ENCODE results near the gene DNAJC17. TPM values are rescaled to one million over a fixed set of nuclear protein-coding genes. Genes with fewer than 3 reads are reported as not detected.

DNAJC17 gene
- total RNA-seq, 3 donors from 2014 or later (not counting 1 experiment from before 2014, with no cell fraction given): 36.2 to 64.9 (median 50.0) TPM

DNA sequence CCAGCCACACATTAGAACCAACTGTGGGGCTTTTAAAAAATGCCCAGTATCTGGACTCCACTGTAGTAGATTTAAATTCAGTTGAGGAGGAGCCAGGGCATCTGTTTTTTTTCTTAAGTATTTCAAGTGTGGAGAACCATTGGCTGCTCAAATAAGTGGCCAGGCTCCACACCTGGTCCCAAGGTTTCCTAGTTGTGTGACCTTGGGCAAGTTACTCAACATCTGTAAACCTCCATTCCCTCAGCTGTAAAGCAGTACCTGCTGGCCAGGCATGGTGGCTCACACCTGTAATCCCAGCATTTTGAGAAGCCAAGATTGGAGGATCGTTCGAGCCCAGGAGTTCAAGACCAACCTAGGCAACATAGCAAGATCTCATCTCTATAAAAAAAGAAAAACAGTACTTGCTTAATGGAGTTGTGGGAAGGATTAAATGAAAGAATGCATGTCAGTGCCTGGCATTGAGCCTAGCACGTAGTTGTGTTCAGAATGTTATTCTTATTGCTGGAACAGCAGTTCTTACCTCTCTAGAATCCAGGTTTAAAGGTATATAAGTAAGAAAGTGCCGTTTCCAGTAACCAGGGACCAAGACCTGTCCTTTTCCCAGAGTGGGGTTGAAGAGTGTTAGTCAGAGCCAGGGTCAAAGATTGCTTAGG is 19.3 kb upstream of the DNAJC17 start:
- Histone ChIP-seq H3K9me3 (ENCODE audit: control insufficient read depth, insufficient read depth, low read length) (no peaks in the 10 kb centered on the region), H3K27ac (ENCODE audit: low read length) (no peak overlapping the region), H3K27me3 (ENCODE audit: control insufficient read depth, insufficient read depth, low read length) (no peaks in the 10 kb centered on the region), H3K4me1 (ENCODE audit: control insufficient read depth, insufficient read depth, low read length) (no peaks in the 10 kb centered on the region), H3K4me3 (ENCODE audit: low read length) (no peak overlapping the region), H3K36me3 (ENCODE audit: control insufficient read depth, insufficient read depth, low read length) (no peaks in the 10 kb centered on the region)
- Mint-ChIP-seq H3K4me1 (no peaks in the 10 kb centered on the region), H3K27ac (no peak overlapping the region), H3K27me3 (ENCODE audit: low read depth in 2 of 2) (peaks cover 0 to 3% of the 10 kb centered on the region in 2 donors), H3K4me3 (no peak overlapping the region), H3K9me3 (no peaks in the 10 kb centered on the region), H3K36me3 (no peaks in the 10 kb centered on the region)
- DNase-seq: no peak
- no peak for ATAC-seq
- TF ChIP-seq, protein P1, sequence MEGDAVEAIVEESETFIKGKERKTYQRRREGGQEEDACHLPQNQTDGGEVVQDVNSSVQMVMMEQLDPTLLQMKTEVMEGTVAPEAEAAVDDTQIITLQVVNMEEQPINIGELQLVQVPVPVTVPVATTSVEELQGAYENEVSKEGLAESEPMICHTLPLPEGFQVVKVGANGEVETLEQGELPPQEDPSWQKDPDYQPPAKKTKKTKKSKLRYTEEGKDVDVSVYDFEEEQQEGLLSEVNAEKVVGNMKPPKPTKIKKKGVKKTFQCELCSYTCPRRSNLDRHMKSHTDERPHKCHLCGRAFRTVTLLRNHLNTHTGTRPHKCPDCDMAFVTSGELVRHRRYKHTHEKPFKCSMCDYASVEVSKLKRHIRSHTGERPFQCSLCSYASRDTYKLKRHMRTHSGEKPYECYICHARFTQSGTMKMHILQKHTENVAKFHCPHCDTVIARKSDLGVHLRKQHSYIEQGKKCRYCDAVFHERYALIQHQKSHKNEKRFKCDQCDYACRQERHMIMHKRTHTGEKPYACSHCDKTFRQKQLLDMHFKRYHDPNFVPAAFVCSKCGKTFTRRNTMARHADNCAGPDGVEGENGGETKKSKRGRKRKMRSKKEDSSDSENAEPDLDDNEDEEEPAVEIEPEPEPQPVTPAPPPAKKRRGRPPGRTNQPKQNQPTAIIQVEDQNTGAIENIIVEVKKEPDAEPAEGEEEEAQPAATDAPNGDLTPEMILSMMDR (IDR thresholded peaks at IDR 0.05): no peak
- intact Hi-C loops (cut with micrococcal nuclease): no loop called here
- 76% methylated on average over 2 of the region's 4 CpGs for WGBS (ENCODE audit: insufficient coverage)

DNA sequence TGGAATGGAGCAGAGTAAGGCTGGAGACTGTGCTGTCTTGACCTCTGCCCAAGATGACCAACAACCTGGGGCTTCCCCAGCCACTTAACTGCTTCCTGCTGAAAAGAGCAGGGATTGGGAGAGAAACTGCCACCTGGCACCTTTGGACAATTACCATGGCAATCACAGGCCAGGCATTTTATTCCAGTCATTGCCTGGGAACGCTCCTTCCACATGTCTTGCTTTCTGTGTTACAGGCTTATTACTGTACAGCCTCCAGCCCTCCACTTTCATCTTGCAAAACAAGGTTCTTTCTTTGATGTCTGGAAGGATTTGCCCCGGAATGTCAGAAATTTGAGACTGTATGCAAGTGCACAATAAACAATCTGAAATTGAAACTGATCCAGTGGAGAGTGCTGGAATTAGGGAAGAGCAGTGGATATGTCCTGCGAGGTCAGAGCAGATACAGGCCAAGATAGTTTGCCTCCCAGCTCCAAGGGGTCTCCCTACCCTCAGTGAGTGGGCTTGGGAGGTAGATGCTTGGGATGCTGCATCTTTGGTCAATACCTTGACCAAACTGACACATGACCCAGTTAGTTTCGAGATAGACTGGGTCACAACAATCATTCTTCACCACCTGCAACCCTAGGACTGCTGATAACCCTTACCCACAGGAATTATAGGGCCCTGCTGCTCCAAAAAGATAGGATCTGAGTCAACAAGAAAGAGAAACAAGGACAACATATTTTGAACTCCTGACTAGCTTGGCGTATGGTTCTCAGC is 18.6 kb upstream of the DNAJC17 start:
- no peak overlapping the region for H3K27ac Mint-ChIP-seq
- no peaks in the 10 kb centered on the region for H3K9me3 ChIP-seq (ENCODE audit: control insufficient read depth, insufficient read depth, low read length)
- no peak for DNase-seq
- no peak overlapping the region for H3K4me3 ChIP-seq (ENCODE audit: low read length)
- no peak overlapping the region for H3K27ac ChIP-seq (ENCODE audit: low read length)
- intact Hi-C loops (cut with micrococcal nuclease): no loop called here
- no peaks in the 10 kb centered on the region for H3K9me3 Mint-ChIP-seq
- WGBS (ENCODE audit: insufficient coverage): 78% methylated on average over 5 of the region's 5 CpGs
- no peaks in the 10 kb centered on the region for H3K36me3 Mint-ChIP-seq
- H3K27me3 ChIP-seq (ENCODE audit: control insufficient read depth, insufficient read depth, low read length): no peaks in the 10 kb centered on the region
- H3K36me3 ChIP-seq (ENCODE audit: control insufficient read depth, insufficient read depth, low read length): no peaks in the 10 kb centered on the region
- H3K4me1 ChIP-seq (ENCODE audit: control insufficient read depth, insufficient read depth, low read length): no peaks in the 10 kb centered on the region
- H3K4me1 Mint-ChIP-seq: no peaks in the 10 kb centered on the region
- H3K4me3 Mint-ChIP-seq: no peak overlapping the region
- TF ChIP-seq, protein P1 (IDR thresholded peaks at IDR 0.05): no peak
- no peak for ATAC-seq
- H3K27me3 Mint-ChIP-seq (ENCODE audit: low read depth in 2 of 2): peaks cover 0 to 3% of the 10 kb centered on the region in 2 donors

DNA sequence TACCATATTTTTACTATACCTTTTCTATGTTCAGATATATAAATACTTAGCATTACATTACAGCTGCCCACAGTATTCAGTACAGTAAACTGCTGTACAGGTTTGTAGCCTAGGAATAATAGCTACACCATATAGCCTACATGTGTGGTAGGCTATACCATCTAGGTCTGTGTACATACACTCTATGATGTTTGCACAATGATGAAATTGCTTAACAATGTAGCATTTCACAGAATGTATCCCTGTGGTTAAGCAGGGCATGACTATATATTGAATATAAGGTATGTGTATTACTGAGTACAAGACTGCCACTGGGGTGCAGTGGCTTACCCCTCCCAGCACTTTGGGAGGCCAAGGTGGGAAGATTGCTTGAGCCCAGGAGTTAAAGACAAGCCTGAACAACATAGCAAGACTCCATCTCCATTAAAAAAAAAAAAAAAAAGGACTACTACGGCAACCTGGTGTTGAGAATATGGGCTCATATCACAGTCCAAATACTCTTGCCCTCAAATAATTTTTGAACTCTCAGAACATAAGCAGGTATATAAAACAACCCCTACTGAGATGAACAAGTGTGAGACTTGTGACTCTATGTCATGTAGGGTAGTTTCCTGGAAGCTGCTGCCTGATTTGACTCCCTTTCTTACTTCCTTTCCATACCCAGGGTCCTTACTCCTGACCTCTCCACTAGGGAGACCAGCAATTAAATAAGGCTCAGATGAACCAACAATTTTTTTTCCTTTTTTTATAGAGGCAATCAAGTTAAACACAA is 16.5 kb upstream of the DNAJC17 start:
- DNase-seq (no peak), ATAC-seq (no peak)
- no peaks in the 10 kb centered on the region for H3K36me3 Mint-ChIP-seq
- no peak overlapping the region for H3K27ac Mint-ChIP-seq
- H3K4me1 Mint-ChIP-seq: no peaks in the 10 kb centered on the region
- no peaks in the 10 kb centered on the region for H3K9me3 Mint-ChIP-seq
- H3K4me1 ChIP-seq (ENCODE audit: control insufficient read depth, insufficient read depth, low read length): no peaks in the 10 kb centered on the region
- WGBS (ENCODE audit: insufficient coverage): no CpG with 5 or more reads among the region's 1 CpG
- H3K9me3 ChIP-seq (ENCODE audit: control insufficient read depth, insufficient read depth, low read length): no peaks in the 10 kb centered on the region
- intact Hi-C loops (cut with micrococcal nuclease): no loop called here
- H3K4me3 ChIP-seq (ENCODE audit: low read length): no peak overlapping the region
- peaks cover 0 to 3% of the 10 kb centered on the region in 2 donors for H3K27me3 Mint-ChIP-seq (ENCODE audit: low read depth in 2 of 2)
- no peak overlapping the region for H3K27ac ChIP-seq (ENCODE audit: low read length)
- H3K36me3 ChIP-seq (ENCODE audit: control insufficient read depth, insufficient read depth, low read length): no peaks in the 10 kb centered on the region
- H3K4me3 Mint-ChIP-seq: no peak overlapping the region
- TF ChIP-seq, protein P1 (IDR thresholded peaks at IDR 0.05): no peak
- no peaks in the 10 kb centered on the region for H3K27me3 ChIP-seq (ENCODE audit: control insufficient read depth, insufficient read depth, low read length)

All from natural killer cell (primary cell).